Measurements from ENCODE around the gene POLDIP3.

GRCh38 chr22:42613872-42614301 lies 796 bp downstream of the POLDIP3 start:
- TF ChIP-seq, protein P1, sequence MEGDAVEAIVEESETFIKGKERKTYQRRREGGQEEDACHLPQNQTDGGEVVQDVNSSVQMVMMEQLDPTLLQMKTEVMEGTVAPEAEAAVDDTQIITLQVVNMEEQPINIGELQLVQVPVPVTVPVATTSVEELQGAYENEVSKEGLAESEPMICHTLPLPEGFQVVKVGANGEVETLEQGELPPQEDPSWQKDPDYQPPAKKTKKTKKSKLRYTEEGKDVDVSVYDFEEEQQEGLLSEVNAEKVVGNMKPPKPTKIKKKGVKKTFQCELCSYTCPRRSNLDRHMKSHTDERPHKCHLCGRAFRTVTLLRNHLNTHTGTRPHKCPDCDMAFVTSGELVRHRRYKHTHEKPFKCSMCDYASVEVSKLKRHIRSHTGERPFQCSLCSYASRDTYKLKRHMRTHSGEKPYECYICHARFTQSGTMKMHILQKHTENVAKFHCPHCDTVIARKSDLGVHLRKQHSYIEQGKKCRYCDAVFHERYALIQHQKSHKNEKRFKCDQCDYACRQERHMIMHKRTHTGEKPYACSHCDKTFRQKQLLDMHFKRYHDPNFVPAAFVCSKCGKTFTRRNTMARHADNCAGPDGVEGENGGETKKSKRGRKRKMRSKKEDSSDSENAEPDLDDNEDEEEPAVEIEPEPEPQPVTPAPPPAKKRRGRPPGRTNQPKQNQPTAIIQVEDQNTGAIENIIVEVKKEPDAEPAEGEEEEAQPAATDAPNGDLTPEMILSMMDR (IDR thresholded peaks at IDR 0.05), result no peak
- TF ChIP-seq ZFX (IDR thresholded peaks at IDR 0.05; ENCODE audit: borderline replicate concordance), result no peak
